GM12878 (cell line): ENCODE results near the gene POLN.

Experiments used
- BHLHE40 ChIP-seq, 2 experiments: fragments of 450-650 bp in 1 of 2; IDR thresholded peaks; 2 replicates each; pipeline ENCODE4 v1.6.1; 2011 to 2017; ENCODE audit warnings: low read depth in 2 of 2, borderline replicate concordance in 1 of 2, improper control_type of control experiment in 1 of 2, low read length in 1 of 2, mild to moderate bottlenecking in 1 of 2
- CEBPB ChIP-seq, 2 experiments: fragments of 150-350 bp in 1 of 2; IDR thresholded peaks; 2 replicates each; pipeline ENCODE4 v1.6.1; 2012 to 2014; ENCODE audit warnings: low read depth in 2 of 2, low read length in 2 of 2, borderline replicate concordance in 1 of 2, inconsistent platforms in 1 of 2
- EZH2 ChIP-seq: IDR thresholded peaks from 2 replicates; pipeline ENCODE4 v1.6.1; 2012; ENCODE audit warnings: low read depth, mild to moderate bottlenecking, control low read depth, inconsistent platforms, low read length, borderline replicate concordance; ENCODE audit not compliant: control insufficient read depth
- HDAC6 ChIP-seq: fragments of 200-600 bp; sonication (generic); IDR thresholded peaks from one replicate; pipeline ENCODE4 v1.8.0; 2017; ENCODE audit warnings: antibody characterized with exemption; ENCODE audit not compliant: unreplicated experiment
- NFYA ChIP-seq: IDR thresholded peaks from 2 replicates; pipeline ENCODE4 v1.6.1; 2011; ENCODE audit warnings: low read depth, mild to moderate bottlenecking, low read length, improper control_type of control experiment, borderline replicate concordance
- POLR2AphosphoS5 ChIP-seq: IDR thresholded peaks from 2 replicates; pipeline ENCODE4 v1.6.1; 2011; ENCODE audit warnings: mild to moderate bottlenecking, low read length, inconsistent platforms
- RB1 ChIP-seq: fragments of 450-650 bp; formaldehyde crosslinking; IDR thresholded peaks from 2 replicates; pipeline ENCODE4 v1.6.1; 2017; ENCODE audit warnings: mild to moderate bottlenecking, borderline replicate concordance
- SIX5 ChIP-seq: IDR thresholded peaks from 2 replicates; pipeline ENCODE4 v1.6.1; 2011; ENCODE audit warnings: mild to moderate bottlenecking, low read depth, low read length, moderate library complexity; ENCODE audit not compliant: severe bottlenecking
- SPI1 ChIP-seq: IDR thresholded peaks from 2 replicates; pipeline ENCODE4 v1.6.1; 2011; ENCODE audit warnings: low read depth, mild to moderate bottlenecking, low read length, moderate library complexity, borderline replicate concordance; ENCODE audit not compliant: insufficient read depth
- TF ChIP-seq, protein P1 (sequence below), 3 experiments: IDR thresholded peaks in 2 of 3; conservative IDR thresholded peaks in 1 of 3; 2 replicates each; pipeline ENCODE4 v1.5.1; 2011; ENCODE audit warnings: low read depth in 3 of 3, low read length in 3 of 3, mild to moderate bottlenecking in 3 of 3, control low read depth in 2 of 3, moderate library complexity in 2 of 3, inconsistent platforms in 1 of 3, mixed read lengths in 1 of 3; ENCODE audit not compliant: control insufficient read depth in 2 of 3, insufficient read depth in 1 of 3; ENCODE audit errors: extremely low read depth in 1 of 3
- TF ChIP-seq, protein P2 (sequence below): IDR thresholded peaks from 2 replicates; pipeline ENCODE4 v1.6.1; 2011; ENCODE audit warnings: mild to moderate bottlenecking, low read depth, low read length, moderate library complexity; ENCODE audit not compliant: insufficient replicate concordance
- TF ChIP-seq, protein P3 (sequence below): fragments of 450-650 bp; IDR thresholded peaks from 2 replicates; pipeline ENCODE4 v1.6.1; 2016; ENCODE audit warnings: mild to moderate bottlenecking

DNA sequence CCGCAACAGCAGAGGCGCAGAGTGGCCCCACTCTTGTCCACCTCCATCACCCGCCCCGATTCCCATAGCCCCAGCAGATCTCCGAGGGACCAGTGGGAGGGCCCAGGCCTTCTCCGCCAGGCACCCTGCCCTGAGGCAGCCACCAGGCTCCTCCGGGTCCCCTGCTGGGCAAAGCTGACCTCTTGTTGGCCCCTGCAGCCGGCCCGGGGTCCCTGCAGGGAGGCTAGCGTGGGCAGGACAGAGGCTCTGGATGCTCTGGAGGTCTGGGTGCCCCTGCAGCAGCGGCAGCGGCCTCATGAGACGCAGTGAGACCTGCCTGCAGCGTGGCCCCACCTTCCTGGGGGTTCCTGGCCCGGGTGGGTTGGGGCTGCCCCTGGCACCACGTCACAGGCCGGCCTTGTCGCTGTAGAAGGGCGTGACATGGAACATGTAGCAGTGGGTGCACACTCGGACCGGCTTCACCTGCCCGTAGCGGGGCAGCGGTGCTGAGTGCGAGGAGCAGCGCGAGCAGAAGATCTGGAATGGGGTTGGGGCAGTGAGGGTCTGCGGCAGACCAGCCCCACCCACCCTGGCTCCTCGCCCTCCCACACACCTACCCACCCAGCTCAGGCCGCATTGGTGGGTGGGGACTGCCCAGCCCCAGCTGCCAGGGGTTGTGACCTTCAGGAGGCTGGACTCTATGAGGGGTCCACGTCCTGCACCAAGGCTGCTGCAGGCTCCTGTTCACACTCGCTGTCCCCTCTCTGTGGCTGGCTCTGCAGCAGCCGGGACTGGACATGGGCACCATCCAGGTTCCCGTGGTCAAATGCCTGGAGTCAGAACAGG is 28.6 kb upstream of the POLN start:
- TF ChIP-seq SIX5: no peak
- no peak for TF ChIP-seq POLR2AphosphoS5
- TF ChIP-seq, protein P1, sequence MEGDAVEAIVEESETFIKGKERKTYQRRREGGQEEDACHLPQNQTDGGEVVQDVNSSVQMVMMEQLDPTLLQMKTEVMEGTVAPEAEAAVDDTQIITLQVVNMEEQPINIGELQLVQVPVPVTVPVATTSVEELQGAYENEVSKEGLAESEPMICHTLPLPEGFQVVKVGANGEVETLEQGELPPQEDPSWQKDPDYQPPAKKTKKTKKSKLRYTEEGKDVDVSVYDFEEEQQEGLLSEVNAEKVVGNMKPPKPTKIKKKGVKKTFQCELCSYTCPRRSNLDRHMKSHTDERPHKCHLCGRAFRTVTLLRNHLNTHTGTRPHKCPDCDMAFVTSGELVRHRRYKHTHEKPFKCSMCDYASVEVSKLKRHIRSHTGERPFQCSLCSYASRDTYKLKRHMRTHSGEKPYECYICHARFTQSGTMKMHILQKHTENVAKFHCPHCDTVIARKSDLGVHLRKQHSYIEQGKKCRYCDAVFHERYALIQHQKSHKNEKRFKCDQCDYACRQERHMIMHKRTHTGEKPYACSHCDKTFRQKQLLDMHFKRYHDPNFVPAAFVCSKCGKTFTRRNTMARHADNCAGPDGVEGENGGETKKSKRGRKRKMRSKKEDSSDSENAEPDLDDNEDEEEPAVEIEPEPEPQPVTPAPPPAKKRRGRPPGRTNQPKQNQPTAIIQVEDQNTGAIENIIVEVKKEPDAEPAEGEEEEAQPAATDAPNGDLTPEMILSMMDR (IDR thresholded peaks at IDR 0.05 in 2 of 3, conservative IDR thresholded peaks at IDR 0.05 in 1 of 3; ENCODE audit: control insufficient read depth in 2 of 3, extremely low read depth in 1 of 3, insufficient read depth in 1 of 3, low read depth in 3 of 3, low read length in 3 of 3): no peak
- no peak for TF ChIP-seq BHLHE40 (IDR thresholded peaks at IDR 0.05; ENCODE audit: borderline replicate concordance in 1 of 2, low read depth in 2 of 2, low read length in 1 of 2)
- TF ChIP-seq, protein P2, sequence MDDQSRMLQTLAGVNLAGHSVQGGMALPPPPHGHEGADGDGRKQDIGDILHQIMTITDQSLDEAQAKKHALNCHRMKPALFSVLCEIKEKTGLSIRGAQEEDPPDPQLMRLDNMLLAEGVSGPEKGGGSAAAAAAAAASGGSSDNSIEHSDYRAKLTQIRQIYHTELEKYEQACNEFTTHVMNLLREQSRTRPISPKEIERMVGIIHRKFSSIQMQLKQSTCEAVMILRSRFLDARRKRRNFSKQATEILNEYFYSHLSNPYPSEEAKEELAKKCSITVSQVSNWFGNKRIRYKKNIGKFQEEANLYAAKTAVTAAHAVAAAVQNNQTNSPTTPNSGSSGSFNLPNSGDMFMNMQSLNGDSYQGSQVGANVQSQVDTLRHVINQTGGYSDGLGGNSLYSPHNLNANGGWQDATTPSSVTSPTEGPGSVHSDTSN: no peak
- TF ChIP-seq HDAC6: no peak
- no peak for TF ChIP-seq SPI1
- TF ChIP-seq CEBPB (IDR thresholded peaks at IDR 0.05; ENCODE audit: borderline replicate concordance in 1 of 2, low read depth in 2 of 2, low read length in 2 of 2): no peak
- TF ChIP-seq RB1: no peak
- TF ChIP-seq, protein P3, sequence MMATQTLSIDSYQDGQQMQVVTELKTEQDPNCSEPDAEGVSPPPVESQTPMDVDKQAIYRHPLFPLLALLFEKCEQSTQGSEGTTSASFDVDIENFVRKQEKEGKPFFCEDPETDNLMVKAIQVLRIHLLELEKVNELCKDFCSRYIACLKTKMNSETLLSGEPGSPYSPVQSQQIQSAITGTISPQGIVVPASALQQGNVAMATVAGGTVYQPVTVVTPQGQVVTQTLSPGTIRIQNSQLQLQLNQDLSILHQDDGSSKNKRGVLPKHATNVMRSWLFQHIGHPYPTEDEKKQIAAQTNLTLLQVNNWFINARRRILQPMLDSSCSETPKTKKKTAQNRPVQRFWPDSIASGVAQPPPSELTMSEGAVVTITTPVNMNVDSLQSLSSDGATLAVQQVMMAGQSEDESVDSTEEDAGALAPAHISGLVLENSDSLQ: no peak
- TF ChIP-seq EZH2: no peak
- TF ChIP-seq NFYA: no peak
